ENCODE measurements around the gene MEGF9.

GRCh38 chr9:120593955-120594277, 120.4 kb downstream of the MEGF9 start:
- no peak for TF ChIP-seq CEBPZ (IDR thresholded peaks at IDR 0.05; ENCODE audit: low read length)
- TF ChIP-seq U2AF1 (optimal IDR thresholded peaks at IDR 0.05; ENCODE audit: low read depth, low read length): no peak
- TF ChIP-seq MXD3 (CRISPR knock-in tag; IDR thresholded peaks at IDR 0.05): no peak
- no peak for TF ChIP-seq ELF4 (CRISPR knock-in tag; IDR thresholded peaks at IDR 0.05; ENCODE audit: borderline replicate concordance)
- no peak for TF ChIP-seq PBX2 (CRISPR knock-in tag; IDR thresholded peaks at IDR 0.05)
- no peak for TF ChIP-seq ZSCAN21 (CRISPR knock-in tag; IDR thresholded peaks at IDR 0.05; ENCODE audit: borderline replicate concordance)
- no peak for TF ChIP-seq MXI1 (IDR thresholded peaks at IDR 0.05; ENCODE audit: borderline replicate concordance, low read depth, low read length)
